Lung (tissue), 12 donors: ENCODE data around the gene FYN. TPM values are rescaled to one million over a fixed set of nuclear protein-coding genes. Genes with fewer than 3 reads are reported as not detected.

Experiments
- ATAC-seq: fragments of 200-7000 bp; cut with Tn5 transposase; one replicate; pipeline ENCODE4 v1.9.1; 2020; ENCODE audit warnings: moderate number of reproducible peaks; ENCODE audit not compliant: insufficient read depth, low FRiP score
- DNase-seq, 3 donors: peaks; one replicate each; pipeline ENCODE4 v3.0.0-alpha.2; 2013 to 2017
- H3K27ac ChIP-seq, 2 donors: one replicate each; pipeline ENCODE4 v1.5.1; 2013; ENCODE audit warnings: mild to moderate bottlenecking in 2 of 2, moderate library complexity in 2 of 2, control low read depth in 1 of 2, inconsistent platforms in 1 of 2, low read depth in 1 of 2, low read length in 1 of 2
- H3K27me3 ChIP-seq, 3 donors: one replicate each; pipeline ENCODE4 v1.5.1; 2013; ENCODE audit warnings: low read length in 2 of 3; ENCODE audit not compliant: control insufficient read depth in 3 of 3, insufficient read depth in 3 of 3
- H3K36me3 ChIP-seq, 4 donors: one replicate each; pipeline ENCODE4 v1.5.1; 2013; ENCODE audit warnings: low read length in 4 of 4, mild to moderate bottlenecking in 1 of 4, moderate library complexity in 1 of 4; ENCODE audit not compliant: control insufficient read depth in 4 of 4, insufficient read depth in 4 of 4
- H3K4me1 ChIP-seq, 5 donors: one replicate each; pipeline ENCODE4 v1.5.1; 2013; ENCODE audit warnings: low read length in 5 of 5, mild to moderate bottlenecking in 2 of 5, moderate library complexity in 1 of 5; ENCODE audit not compliant: control insufficient read depth in 5 of 5, insufficient read depth in 5 of 5
- H3K4me3 ChIP-seq: one replicate; pipeline ENCODE4 v1.5.1; 2013; ENCODE audit warnings: mild to moderate bottlenecking, control low read depth, moderate library complexity
- H3K9ac ChIP-seq, 2 donors: one replicate each; pipeline ENCODE4 v1.5.1; 2013; ENCODE audit warnings: low read length in 2 of 2, control low read depth in 1 of 2; ENCODE audit not compliant: insufficient read depth in 1 of 2
- H3K9me3 ChIP-seq, 4 donors: one replicate each; pipeline ENCODE4 v1.5.1; 2013; ENCODE audit warnings: low read length in 3 of 4, mild to moderate bottlenecking in 1 of 4, moderate library complexity in 1 of 4; ENCODE audit not compliant: control insufficient read depth in 4 of 4, insufficient read depth in 3 of 4
- WGBS, 2 donors: extraction: QIAGEN DNeasy Blood & Tissue Kit; methylation state at CpG; one replicate each; pipeline ENCODE4 v1.1.7; 2013; 5-methylcytosine and 5-hydroxymethylcytosine counted together
- polyA plus RNA-seq, 2 donors: library from polyadenylated mRNA; stranded (reverse); fragments of 200-250 nt; gene quantifications; one replicate each; pipeline ENCODE4 v1.2.1, GENCODE V29; 2013
- total RNA-seq, 2 donors: library from RNA; depleted of rRNA in 1 of 2; stranded (reverse); fragments of >200 nt in 1 of 2; gene quantifications; one replicate each; pipeline ENCODE4 v1.2.1, GENCODE V29; 2014 to 2021
- TF ChIP-seq, protein P1 (sequence below): IDR thresholded peaks from 2 replicates; pipeline ENCODE4 v1.5.1; 2012; ENCODE audit warnings: mild to moderate bottlenecking; ENCODE audit errors: control extremely low read depth, extremely low read depth
- donor health status: control.
- donor health status: control.
- donor health status: Bipolar disorder and iron deficiency.
- donor health status: healthy.
- donor health status: DM: yes; HTN: yes; CAD: no.

Gene FYN
- total and polyA plus RNA-seq, 4 donors: 27.3 to 157 (median 71.0) TPM

DNA sequence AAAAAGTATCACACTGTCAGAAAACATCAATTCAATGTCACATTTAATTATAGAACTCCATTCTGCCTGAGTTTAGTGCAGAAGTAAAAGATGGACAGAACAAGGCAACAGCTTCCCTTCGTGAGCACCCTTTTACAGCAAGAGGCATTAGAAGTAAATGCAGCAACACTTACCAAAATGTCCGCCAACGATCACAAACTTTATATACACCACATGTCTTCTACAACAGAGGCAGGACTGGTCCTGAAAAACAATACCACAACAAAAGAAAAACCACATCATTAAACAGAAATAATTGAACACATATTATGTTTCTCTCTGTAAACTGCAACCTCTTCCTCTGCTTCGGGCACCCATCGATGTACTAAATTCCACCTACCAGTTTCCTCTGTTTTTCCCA lies 92.9 kb downstream of the FYN start:
- no peaks in the 10 kb centered on the region for H3K9me3 ChIP-seq
- ATAC-seq (no peak), DNase-seq (no peak)
- no peak overlapping the region for H3K9ac ChIP-seq
- H3K36me3 ChIP-seq: peaks cover 0 to 7% (median 1%) of the 10 kb centered on the region in 4 donors
- peaks cover 0 to 38% (median 19%) of the 10 kb centered on the region in 5 donors for H3K4me1 ChIP-seq
- TF ChIP-seq, protein P1, sequence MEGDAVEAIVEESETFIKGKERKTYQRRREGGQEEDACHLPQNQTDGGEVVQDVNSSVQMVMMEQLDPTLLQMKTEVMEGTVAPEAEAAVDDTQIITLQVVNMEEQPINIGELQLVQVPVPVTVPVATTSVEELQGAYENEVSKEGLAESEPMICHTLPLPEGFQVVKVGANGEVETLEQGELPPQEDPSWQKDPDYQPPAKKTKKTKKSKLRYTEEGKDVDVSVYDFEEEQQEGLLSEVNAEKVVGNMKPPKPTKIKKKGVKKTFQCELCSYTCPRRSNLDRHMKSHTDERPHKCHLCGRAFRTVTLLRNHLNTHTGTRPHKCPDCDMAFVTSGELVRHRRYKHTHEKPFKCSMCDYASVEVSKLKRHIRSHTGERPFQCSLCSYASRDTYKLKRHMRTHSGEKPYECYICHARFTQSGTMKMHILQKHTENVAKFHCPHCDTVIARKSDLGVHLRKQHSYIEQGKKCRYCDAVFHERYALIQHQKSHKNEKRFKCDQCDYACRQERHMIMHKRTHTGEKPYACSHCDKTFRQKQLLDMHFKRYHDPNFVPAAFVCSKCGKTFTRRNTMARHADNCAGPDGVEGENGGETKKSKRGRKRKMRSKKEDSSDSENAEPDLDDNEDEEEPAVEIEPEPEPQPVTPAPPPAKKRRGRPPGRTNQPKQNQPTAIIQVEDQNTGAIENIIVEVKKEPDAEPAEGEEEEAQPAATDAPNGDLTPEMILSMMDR: no peak
- H3K4me3 ChIP-seq: no peak overlapping the region
- H3K27ac ChIP-seq: no peak overlapping the region
- WGBS, 2 donors: 83 to 88% methylated on average over 5 of the region's 5 CpGs
- no peaks in the 10 kb centered on the region for H3K27me3 ChIP-seq

DNA sequence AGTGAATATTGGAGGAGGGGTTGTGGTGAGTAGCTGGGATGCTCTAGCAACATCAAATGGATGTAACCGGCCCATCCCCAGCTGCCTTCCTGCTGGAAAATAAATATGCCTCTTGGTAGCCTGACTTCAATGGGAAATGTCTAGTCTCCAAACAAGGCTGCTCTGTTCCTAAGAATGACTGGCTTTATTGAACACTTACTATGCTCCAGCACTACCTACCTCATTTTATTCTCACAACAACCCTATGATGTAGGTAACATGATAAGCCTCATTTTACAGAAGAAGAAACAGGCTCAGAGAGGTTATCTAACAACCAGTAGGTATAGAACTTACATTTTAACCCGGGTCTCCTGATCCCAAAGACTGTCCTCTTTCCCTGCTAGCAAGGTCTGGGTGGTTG lies 93.6 kb downstream of the FYN start:
- Histone ChIP-seq H3K27ac (no peak overlapping the region), H3K9me3 (no peaks in the 10 kb centered on the region), H3K9ac (no peak overlapping the region), H3K4me3 (no peak overlapping the region), H3K36me3 (peaks cover 0 to 10% (median 1%) of the 10 kb centered on the region in 4 donors), H3K4me1 (peaks cover 0 to 31% (median 18%) of the 10 kb centered on the region in 5 donors), H3K27me3 (no peaks in the 10 kb centered on the region)
- WGBS, 2 donors: 96 to 100% methylated on average over 2 of the region's 2 CpGs
- DNase-seq: no peak
- no peak for ATAC-seq
- TF ChIP-seq, protein P1: no peak

DNA sequence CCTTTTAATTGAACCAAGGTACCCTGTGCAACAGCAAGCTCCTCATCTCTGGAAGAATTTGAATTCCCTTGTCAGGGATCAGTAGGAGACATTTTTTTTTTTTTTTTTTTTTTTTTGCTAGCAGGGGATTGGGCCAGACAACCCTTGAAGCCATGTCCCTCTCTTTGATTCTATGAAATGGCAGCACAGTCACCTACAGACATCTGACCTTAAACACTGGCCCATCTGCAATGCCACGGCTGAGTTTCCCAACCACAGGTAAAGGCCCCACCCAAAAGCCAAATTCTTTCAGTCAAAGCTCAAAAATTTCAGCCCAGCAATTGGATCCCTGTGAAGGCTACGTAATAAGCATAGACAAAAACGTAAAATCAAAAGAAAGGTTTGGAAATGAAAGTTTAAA lies 94.2 kb downstream of the FYN start:
- no peak overlapping the region for H3K4me3 ChIP-seq
- no peak overlapping the region for H3K27ac ChIP-seq
- H3K4me1 ChIP-seq: peaks cover 0 to 25% (median 18%) of the 10 kb centered on the region in 5 donors
- TF ChIP-seq, protein P1: no peak
- no peaks in the 10 kb centered on the region for H3K9me3 ChIP-seq
- no peaks in the 10 kb centered on the region for H3K27me3 ChIP-seq
- 93 to 95% methylated on average over 3 of the region's 3 CpGs for WGBS, 2 donors
- DNase-seq: no peak
- no peak for ATAC-seq
- peaks cover 0 to 12% (median 1%) of the 10 kb centered on the region in 4 donors for H3K36me3 ChIP-seq
- no peak overlapping the region for H3K9ac ChIP-seq

DNA sequence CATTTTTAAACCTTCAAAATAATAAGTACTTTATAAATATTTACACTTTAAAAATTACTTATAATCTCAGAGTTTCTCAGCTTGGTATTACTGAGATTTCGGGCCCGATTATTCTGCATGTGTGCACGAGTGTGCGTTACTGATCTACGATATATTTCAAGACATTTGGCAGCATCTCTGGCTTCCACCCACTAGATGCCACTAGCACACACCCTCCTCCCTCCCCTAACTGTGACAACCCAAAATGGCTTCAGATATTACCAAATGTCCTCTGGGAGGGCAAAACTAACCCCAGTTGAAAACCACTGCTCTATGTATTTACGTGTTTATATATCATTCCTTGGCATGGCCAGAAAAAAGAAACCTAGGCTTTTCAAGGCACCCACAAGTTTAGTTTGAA lies 95.9 kb downstream of the FYN start:
- H3K27ac ChIP-seq: no peak overlapping the region
- ATAC-seq: no peak
- no peak overlapping the region for H3K9ac ChIP-seq
- H3K4me3 ChIP-seq: no peak overlapping the region
- no peaks in the 10 kb centered on the region for H3K9me3 ChIP-seq
- TF ChIP-seq, protein P1: no peak
- H3K36me3 ChIP-seq: peaks cover 0 to 14% (median 1%) of the 10 kb centered on the region in 4 donors
- no peak for DNase-seq
- peaks cover 0 to 16% (median 11%) of the 10 kb centered on the region in 5 donors for H3K4me1 ChIP-seq
- WGBS, 2 donors: 82 to 88% methylated on average over 6 of the region's 6 CpGs
- H3K27me3 ChIP-seq: no peaks in the 10 kb centered on the region
